Urothelium cell line (cell line): ENCODE data around the gene VSTM4.

Source experiments
- DNase-seq: peaks from one replicate; pipeline ENCODE4 v3.0.0; 2011; ENCODE audit warnings: low spot score, mixed read lengths
- FAIRE-seq: peaks from 2 replicates; lab custom pipeline; 2011; peaks lifted over from hg19 to GRCh38; lab: Jason Lieb, UNC

Gene VSTM4

GRCh38 chr10:49143249-49143648 lies 27.9 kb upstream of the VSTM4 start:
- no peak for DNase-seq
- no peak for FAIRE-seq

- DNase-seq (no peak), FAIRE-seq (no peak)
These were observed 26.4 kb upstream of the VSTM4 start for GRCh38 chr10:49141541-49142332.

- no peak for DNase-seq
- FAIRE-seq: peak; percentile 90
These were observed 25.2 kb upstream of the VSTM4 start for GRCh38 chr10:49140304-49141177.

GRCh38 chr10:49139846-49140195 lies 24.5 kb upstream of the VSTM4 start:
- peak; percentile 81 for DNase-seq
- no peak for FAIRE-seq

- FAIRE-seq (no peak), DNase-seq (no peak)
These were observed 23.9 kb upstream of the VSTM4 start for GRCh38 chr10:49139028-49139845.

- no peak for DNase-seq
These were observed 23.1 kb upstream of the VSTM4 start for GRCh38 chr10:49138361-49138891.

GRCh38 chr10:49136525-49136924 lies 21.2 kb upstream of the VSTM4 start:
- FAIRE-seq: no peak

More at GRCh38 chr10:49138361-49138891, 23.1 kb upstream of the VSTM4 start:
- no peak for FAIRE-seq

GRCh38 chr10:49135575-49136313 lies 20.4 kb upstream of the VSTM4 start:
- no peak for FAIRE-seq
- DNase-seq: no peak

More at GRCh38 chr10:49136525-49136924, 21.2 kb upstream of the VSTM4 start:
- no peak for DNase-seq

- FAIRE-seq (no peak), DNase-seq (no peak)
These were observed 19.0 kb upstream of the VSTM4 start for GRCh38 chr10:49134327-49134726.

GRCh38 chr10:49133706-49134248 lies 18.5 kb upstream of the VSTM4 start, which contains the start of gene FAM170B:
Gene FAM170B, minus strand, starts transcription at chr10:49134021. Its CDS starts 103 bp downstream, at chr10:49133918.
- FAIRE-seq: no peak

GRCh38 chr10:49132362-49132737 lies 17.0 kb upstream of the VSTM4 start:
- DNase-seq (no peak), FAIRE-seq (no peak)

More at GRCh38 chr10:49133706-49134248, 18.5 kb upstream of the VSTM4 start, which contains the start of gene FAM170B:
- DNase-seq: no peak

- FAIRE-seq: no peak
- no peak for DNase-seq
These were observed 16.4 kb upstream of the VSTM4 start for GRCh38 chr10:49131507-49132361.

GRCh38 chr10:49129376-49129775 lies 14.1 kb upstream of the VSTM4 start:
- DNase-seq (no peak), FAIRE-seq (no peak)

GRCh38 chr10:49128854-49129253 lies 13.5 kb upstream of the VSTM4 start:
- DNase-seq (no peak), FAIRE-seq (no peak)

GRCh38 chr10:49123981-49124950 lies 8.9 kb upstream of the VSTM4 start:
- FAIRE-seq (no peak), DNase-seq (no peak)

- DNase-seq (no peak), FAIRE-seq (no peak)
These were observed 5.6 kb upstream of the VSTM4 start for GRCh38 chr10:49120911-49121310.

- DNase-seq (no peak), FAIRE-seq (no peak)
These were observed 4.4 kb upstream of the VSTM4 start for GRCh38 chr10:49119746-49120145.
